Panc1 (cell line): ENCODE measurements around the gene KCNH3. TPM values are rescaled to one million over a fixed set of nuclear protein-coding genes. Genes with fewer than 3 reads are reported as not detected.

Source experiments
- ATAC-seq: fragments of 200-7000 bp; cut with Tn5 transposase; 2 replicates; pipeline ENCODE4 v1.9.1; 2020; ENCODE audit warnings: mild to moderate bottlenecking, moderate library complexity
- BruUV-seq: library from RNA; stranded (reverse); fragments of 400-500 nt; replicated peaks from 2 replicates; lab custom pipeline; 2021; lab: Mats Ljungman, UMichigan
- CTCF ChIA-PET: fragments of 300-600 bp; sonication (Branson Sonifier 250); formaldehyde crosslinking; loops from one replicate; lab custom pipeline; 2022; ENCODE audit warnings: antibody characterized with exemption; lab: Charles Lee
- POLR2A ChIA-PET: fragments of 300-600 bp; sonication (Branson Sonifier 250); formaldehyde crosslinking; loops from one replicate; lab custom pipeline; 2022; ENCODE audit warnings: antibody characterized with exemption; lab: Charles Lee
- DNase-seq: peaks from one replicate; pipeline ENCODE4 v3.0.0-alpha.2; 2010; ENCODE audit warnings: low read depth, low spot score
- H3K27ac ChIP-seq: 2 replicates; pipeline ENCODE4 v1.5.1; 2011; ENCODE audit warnings: mild to moderate bottlenecking, low read length, inconsistent platforms
- H3K27me3 ChIP-seq: fragments of 200-500 bp; sonication (Bioruptor generic); 2 replicates; pipeline ENCODE4 v1.6.0; 2014; ENCODE audit warnings: low read length, inconsistent platforms; ENCODE audit not compliant: control insufficient read depth, insufficient read depth
- H3K36me3 ChIP-seq: fragments of 200-500 bp; sonication (Bioruptor generic); 2 replicates; pipeline ENCODE4 v1.5.1; 2014; ENCODE audit warnings: inconsistent platforms, mild to moderate bottlenecking, low read length, moderate library complexity; ENCODE audit not compliant: control insufficient read depth, insufficient read depth
- H3K4me1 ChIP-seq: 2 replicates; pipeline ENCODE4 v1.5.1; 2011; ENCODE audit warnings: inconsistent platforms, mild to moderate bottlenecking, low read length, moderate library complexity; ENCODE audit not compliant: control insufficient read depth, insufficient read depth
- H3K4me3 ChIP-seq, 2 experiments: 2 replicates each; pipeline ENCODE4 v1.5.1; 2011 to 2012; ENCODE audit warnings: low read depth in 2 of 2, low read length in 2 of 2, mild to moderate bottlenecking in 2 of 2, inconsistent platforms in 1 of 2, moderate library complexity in 1 of 2
- H3K9me3 ChIP-seq: fragments of 200-500 bp; sonication (Bioruptor generic); 2 replicates; pipeline ENCODE4 v1.5.1; 2014; ENCODE audit warnings: low read depth, mild to moderate bottlenecking, inconsistent platforms, low read length, moderate library complexity; ENCODE audit not compliant: control insufficient read depth, insufficient read depth
- POLR2AphosphoS5 ChIP-seq: IDR thresholded peaks from 2 replicates; pipeline ENCODE4 v1.6.1; 2012; ENCODE audit warnings: mild to moderate bottlenecking, low read depth, low read length, moderate library complexity
- SIN3A ChIP-seq: IDR thresholded peaks from 2 replicates; pipeline ENCODE4 v1.6.1; 2012; ENCODE audit warnings: low read depth, mild to moderate bottlenecking, low read length, moderate library complexity, borderline replicate concordance; ENCODE audit not compliant: insufficient read depth
- TCF7L2 ChIP-seq: IDR thresholded peaks from 2 replicates; pipeline ENCODE4 v1.6.1; 2011; ENCODE audit warnings: mild to moderate bottlenecking, low read depth, low read length, inconsistent platforms
- in situ Hi-C: cut with HindIII; loops from 2 replicates; pipeline ENCODE4 v1.10.0; 2016; ENCODE audit warnings: low sequenced_read_pairs, low pct_unique_long_range_greater_than_20kb
- intact Hi-C: fragments of 100-400 bp; cut with micrococcal nuclease; formaldehyde crosslinking; loops from one replicate; pipeline ENCODE4 v1.10.0; 2022; ENCODE audit not compliant: unreplicated experiment
- total RNA-seq: library from RNA; stranded (reverse); gene quantifications from one replicate; pipeline ENCODE4 v1.2.1, GENCODE V29; 2021; ENCODE audit not compliant: unreplicated experiment
- TF ChIP-seq, protein P1 (sequence below): fragments of 450-650 bp; IDR thresholded peaks from 2 replicates; pipeline ENCODE4 v1.5.1; 2017; ENCODE audit warnings: mild to moderate bottlenecking
- TF ChIP-seq, protein P2 (sequence below), 2 experiments: IDR thresholded peaks; 2 replicates each; pipeline ENCODE4 v1.6.1; 2011 to 2012; ENCODE audit warnings: low read depth in 2 of 2, control low read depth in 1 of 2, low read length in 1 of 2, mild to moderate bottlenecking in 1 of 2, moderate library complexity in 1 of 2; ENCODE audit not compliant: insufficient read depth in 1 of 2

KCNH3 gene
- total RNA-seq, 1 experiment from 2014 or later: 0.64 TPM

DNA sequence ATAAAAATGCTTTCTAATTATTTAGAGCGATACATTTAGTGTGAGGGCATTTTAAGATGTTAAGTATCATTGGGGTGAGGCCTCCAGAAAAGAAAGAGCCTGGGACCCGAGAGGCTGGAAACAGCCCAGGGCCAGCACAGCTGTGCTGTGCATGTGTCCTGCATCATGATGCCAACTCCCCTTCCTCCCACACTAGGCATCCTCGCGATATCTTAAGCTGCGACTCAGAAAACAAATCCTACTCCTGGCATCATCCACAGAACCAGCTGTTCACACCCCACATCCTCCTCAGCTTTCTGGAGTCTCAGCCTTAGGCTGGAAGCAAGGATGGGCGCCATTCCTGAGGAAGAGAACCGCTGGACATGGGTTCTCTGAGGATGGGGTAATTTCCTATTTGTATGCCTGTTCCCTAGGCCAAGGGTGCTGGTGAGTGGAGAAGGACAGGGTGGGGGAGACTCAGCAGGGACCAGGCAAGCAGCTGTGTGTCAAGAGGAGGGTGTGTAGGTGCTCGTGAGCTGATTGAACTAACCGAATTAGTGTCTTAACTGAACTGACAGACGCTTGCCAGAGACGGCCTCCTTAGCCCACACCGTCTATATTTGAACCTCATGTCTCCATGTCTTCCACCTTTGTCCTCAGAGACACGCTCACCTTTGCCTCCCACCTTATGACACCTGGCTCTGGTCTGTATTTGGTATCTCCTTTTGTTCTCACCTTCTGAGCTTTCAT is 44.7 kb downstream of the KCNH3 start:
- ATAC-seq: no peak
- ChIA-PET POLR2A (interaction anchor here (0.6 kb wide), 1 partner anchor 164 kb away, joined by 3 read pairs; no protein-coding TSS in a partner anchor), CTCF (no interaction called here)
- Histone ChIP-seq H3K4me3 (no peak overlapping the region), H3K4me1 (no peaks in the 10 kb centered on the region), H3K36me3 (no peaks in the 10 kb centered on the region), H3K27me3 (no peaks in the 10 kb centered on the region), H3K9me3 (no peaks in the 10 kb centered on the region), H3K27ac (no peak overlapping the region)
- intact Hi-C loops (no loop called here), in situ Hi-C loops (no loop called here)
- DNase-seq: no peak
- BruUV-seq: no TSS peak
- TF ChIP-seq SIN3A (no peak), TCF7L2 (no peak), POLR2AphosphoS5 (no peak)
- TF ChIP-seq, protein P1, sequence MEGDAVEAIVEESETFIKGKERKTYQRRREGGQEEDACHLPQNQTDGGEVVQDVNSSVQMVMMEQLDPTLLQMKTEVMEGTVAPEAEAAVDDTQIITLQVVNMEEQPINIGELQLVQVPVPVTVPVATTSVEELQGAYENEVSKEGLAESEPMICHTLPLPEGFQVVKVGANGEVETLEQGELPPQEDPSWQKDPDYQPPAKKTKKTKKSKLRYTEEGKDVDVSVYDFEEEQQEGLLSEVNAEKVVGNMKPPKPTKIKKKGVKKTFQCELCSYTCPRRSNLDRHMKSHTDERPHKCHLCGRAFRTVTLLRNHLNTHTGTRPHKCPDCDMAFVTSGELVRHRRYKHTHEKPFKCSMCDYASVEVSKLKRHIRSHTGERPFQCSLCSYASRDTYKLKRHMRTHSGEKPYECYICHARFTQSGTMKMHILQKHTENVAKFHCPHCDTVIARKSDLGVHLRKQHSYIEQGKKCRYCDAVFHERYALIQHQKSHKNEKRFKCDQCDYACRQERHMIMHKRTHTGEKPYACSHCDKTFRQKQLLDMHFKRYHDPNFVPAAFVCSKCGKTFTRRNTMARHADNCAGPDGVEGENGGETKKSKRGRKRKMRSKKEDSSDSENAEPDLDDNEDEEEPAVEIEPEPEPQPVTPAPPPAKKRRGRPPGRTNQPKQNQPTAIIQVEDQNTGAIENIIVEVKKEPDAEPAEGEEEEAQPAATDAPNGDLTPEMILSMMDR: no peak
- TF ChIP-seq, protein P2, sequence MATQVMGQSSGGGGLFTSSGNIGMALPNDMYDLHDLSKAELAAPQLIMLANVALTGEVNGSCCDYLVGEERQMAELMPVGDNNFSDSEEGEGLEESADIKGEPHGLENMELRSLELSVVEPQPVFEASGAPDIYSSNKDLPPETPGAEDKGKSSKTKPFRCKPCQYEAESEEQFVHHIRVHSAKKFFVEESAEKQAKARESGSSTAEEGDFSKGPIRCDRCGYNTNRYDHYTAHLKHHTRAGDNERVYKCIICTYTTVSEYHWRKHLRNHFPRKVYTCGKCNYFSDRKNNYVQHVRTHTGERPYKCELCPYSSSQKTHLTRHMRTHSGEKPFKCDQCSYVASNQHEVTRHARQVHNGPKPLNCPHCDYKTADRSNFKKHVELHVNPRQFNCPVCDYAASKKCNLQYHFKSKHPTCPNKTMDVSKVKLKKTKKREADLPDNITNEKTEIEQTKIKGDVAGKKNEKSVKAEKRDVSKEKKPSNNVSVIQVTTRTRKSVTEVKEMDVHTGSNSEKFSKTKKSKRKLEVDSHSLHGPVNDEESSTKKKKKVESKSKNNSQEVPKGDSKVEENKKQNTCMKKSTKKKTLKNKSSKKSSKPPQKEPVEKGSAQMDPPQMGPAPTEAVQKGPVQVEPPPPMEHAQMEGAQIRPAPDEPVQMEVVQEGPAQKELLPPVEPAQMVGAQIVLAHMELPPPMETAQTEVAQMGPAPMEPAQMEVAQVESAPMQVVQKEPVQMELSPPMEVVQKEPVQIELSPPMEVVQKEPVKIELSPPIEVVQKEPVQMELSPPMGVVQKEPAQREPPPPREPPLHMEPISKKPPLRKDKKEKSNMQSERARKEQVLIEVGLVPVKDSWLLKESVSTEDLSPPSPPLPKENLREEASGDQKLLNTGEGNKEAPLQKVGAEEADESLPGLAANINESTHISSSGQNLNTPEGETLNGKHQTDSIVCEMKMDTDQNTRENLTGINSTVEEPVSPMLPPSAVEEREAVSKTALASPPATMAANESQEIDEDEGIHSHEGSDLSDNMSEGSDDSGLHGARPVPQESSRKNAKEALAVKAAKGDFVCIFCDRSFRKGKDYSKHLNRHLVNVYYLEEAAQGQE (IDR thresholded peaks at IDR 0.05; ENCODE audit: insufficient read depth in 1 of 2, low read depth in 2 of 2, low read length in 1 of 2): no peak

DNA sequence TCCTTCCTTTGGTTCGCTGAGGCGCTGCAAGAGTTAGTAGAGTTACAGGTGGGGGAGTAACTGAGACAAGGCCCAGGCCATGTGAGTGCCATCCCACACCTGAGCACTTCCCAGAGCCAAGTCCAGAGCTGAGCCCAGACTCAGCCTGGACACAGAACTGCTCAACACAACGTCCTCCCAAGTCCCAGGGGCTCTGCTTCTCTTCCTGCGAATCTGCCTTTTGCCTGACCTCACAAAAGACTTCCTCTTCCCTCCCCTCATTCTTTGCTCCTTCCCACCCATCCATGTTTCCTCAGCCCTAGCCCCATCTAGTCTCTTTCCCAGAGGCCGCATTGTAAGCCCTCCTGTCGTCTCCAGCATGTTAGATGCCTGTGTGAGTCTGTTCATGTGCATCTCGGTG is 45.8 kb downstream of the KCNH3 start:
- no peaks in the 10 kb centered on the region for H3K36me3 ChIP-seq
- TF ChIP-seq, protein P2 (IDR thresholded peaks at IDR 0.05; ENCODE audit: insufficient read depth in 1 of 2, low read depth in 2 of 2, low read length in 1 of 2): no peak
- TF ChIP-seq, protein P1: no peak
- TF ChIP-seq SIN3A: no peak
- no peak for TF ChIP-seq TCF7L2
- no peak for TF ChIP-seq POLR2AphosphoS5
- H3K27ac ChIP-seq: no peak overlapping the region
- H3K4me3 ChIP-seq: no peak overlapping the region
- ChIA-PET POLR2A (no interaction called here), CTCF (interaction anchor here (0.5 kb wide), 1 partner anchor 226 kb away, joined by 4 read pairs; no protein-coding TSS in a partner anchor)
- DNase-seq (no peak), ATAC-seq (no peak)
- no TSS peak for BruUV-seq
- H3K9me3 ChIP-seq: no peaks in the 10 kb centered on the region
- H3K4me1 ChIP-seq: no peaks in the 10 kb centered on the region
- intact Hi-C loops (no loop called here), in situ Hi-C loops (no loop called here)
- no peaks in the 10 kb centered on the region for H3K27me3 ChIP-seq
